ENCODE measurements around the gene CDH22. TPM values are rescaled to one million over a fixed set of nuclear protein-coding genes. Genes with fewer than 3 reads are reported as not detected.

CDH22 gene
- total and polyA plus RNA-seq, 9 of the 15 experiments (the other 6 are each of a cell fraction or from before 2014, with no cell fraction given), result 0.07 to 0.08 TPM; not detected in 7

DNA sequence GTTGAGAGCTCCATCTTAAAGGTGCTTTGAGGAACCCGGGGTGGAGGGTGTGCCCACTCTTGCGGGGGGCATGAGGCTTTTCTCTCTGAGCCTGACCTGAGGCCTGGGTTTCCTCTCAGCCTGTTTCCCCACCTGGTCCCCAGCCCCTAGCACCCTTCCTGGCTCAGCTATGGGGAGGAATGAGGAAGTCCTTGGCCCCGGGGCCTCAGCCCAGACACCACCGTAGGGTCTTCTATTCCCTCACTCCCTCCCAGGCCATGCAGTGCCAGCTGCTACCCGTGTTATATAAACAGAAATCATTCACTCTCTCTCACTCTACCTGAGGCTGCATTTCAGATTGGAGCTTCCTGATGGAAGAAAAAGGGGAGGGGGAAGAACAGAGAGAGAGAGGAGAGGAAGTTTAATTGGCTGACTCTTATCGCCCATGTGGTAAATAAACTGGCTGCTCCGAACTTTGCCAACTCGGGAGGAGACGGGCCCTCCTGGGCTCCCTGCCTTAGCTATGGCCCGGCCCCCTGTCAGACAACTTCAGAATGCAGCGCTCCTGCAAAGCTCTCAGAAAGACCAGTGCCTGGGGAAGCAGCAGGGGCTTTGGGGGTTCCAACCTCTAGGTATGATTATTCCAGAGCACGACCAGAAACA, 2.8 kb downstream of the CDH22 start (continued):
- TF ChIP-seq, protein P1, sequence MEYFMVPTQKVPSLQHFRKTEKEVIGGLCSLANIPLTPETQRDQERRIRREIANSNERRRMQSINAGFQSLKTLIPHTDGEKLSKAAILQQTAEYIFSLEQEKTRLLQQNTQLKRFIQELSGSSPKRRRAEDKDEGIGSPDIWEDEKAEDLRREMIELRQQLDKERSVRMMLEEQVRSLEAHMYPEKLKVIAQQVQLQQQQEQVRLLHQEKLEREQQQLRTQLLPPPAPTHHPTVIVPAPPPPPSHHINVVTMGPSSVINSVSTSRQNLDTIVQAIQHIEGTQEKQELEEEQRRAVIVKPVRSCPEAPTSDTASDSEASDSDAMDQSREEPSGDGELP (CRISPR knock-in tag; IDR thresholded peaks at IDR 0.05; ENCODE audit: borderline replicate concordance), result no peak
- no peak for TF ChIP-seq TAF7 (tag; IDR thresholded peaks at IDR 0.05)
- no peak for TF ChIP-seq LEF1 (IDR thresholded peaks at IDR 0.05)
- TF ChIP-seq, protein P2, sequence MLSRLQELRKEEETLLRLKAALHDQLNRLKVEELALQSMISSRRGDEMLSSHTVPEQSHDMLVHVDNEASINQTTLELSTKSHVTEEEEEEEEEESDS (CRISPR knock-in tag; IDR thresholded peaks at IDR 0.05), result no peak
- TF ChIP-seq, protein P3, sequence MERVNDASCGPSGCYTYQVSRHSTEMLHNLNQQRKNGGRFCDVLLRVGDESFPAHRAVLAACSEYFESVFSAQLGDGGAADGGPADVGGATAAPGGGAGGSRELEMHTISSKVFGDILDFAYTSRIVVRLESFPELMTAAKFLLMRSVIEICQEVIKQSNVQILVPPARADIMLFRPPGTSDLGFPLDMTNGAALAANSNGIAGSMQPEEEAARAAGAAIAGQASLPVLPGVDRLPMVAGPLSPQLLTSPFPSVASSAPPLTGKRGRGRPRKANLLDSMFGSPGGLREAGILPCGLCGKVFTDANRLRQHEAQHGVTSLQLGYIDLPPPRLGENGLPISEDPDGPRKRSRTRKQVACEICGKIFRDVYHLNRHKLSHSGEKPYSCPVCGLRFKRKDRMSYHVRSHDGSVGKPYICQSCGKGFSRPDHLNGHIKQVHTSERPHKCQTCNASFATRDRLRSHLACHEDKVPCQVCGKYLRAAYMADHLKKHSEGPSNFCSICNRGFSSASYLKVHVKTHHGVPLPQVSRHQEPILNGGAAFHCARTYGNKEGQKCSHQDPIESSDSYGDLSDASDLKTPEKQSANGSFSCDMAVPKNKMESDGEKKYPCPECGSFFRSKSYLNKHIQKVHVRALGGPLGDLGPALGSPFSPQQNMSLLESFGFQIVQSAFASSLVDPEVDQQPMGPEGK (CRISPR knock-in tag; IDR thresholded peaks at IDR 0.05; ENCODE audit: borderline replicate concordance), result no peak
- no peak for TF ChIP-seq POLR2G (IDR thresholded peaks at IDR 0.05; ENCODE audit: low read depth, low read length)
- TF ChIP-seq ZNF436 (CRISPR knock-in tag; IDR thresholded peaks at IDR 0.05), result no peak
- no peak for TF ChIP-seq SIN3B (IDR thresholded peaks at IDR 0.05; ENCODE audit: low read depth)
